Vagina (tissue), 2 donors: ENCODE measurements around the gene TNNI2.

Experiments
- CTCF ChIP-seq, 3 experiments: fragments of 450-650 bp in 2 of 3; fragments of 200-600 bp in 1 of 3; sonication (generic) in 1 of 3; IDR thresholded peaks; one replicate each; pipeline ENCODE4 v1.5.1; 2017 to 2019; ENCODE audit warnings: antibody characterized with exemption in 3 of 3, mild to moderate bottlenecking in 2 of 3, moderate library complexity in 2 of 3
- POLR2A ChIP-seq, 2 donors: fragments of 450-650 bp; IDR thresholded peaks; one replicate each; pipeline ENCODE4 v1.6.1; 2017; ENCODE audit warnings: antibody characterized with exemption in 2 of 2, mild to moderate bottlenecking in 2 of 2, moderate library complexity in 2 of 2
- POLR2AphosphoS5 ChIP-seq, 2 donors: sonication (generic); formaldehyde crosslinking; IDR thresholded peaks; one replicate each; pipeline ENCODE4 v1.9.0; 2017; ENCODE audit warnings: antibody characterized with exemption in 2 of 2, mild to moderate bottlenecking in 2 of 2, low read depth in 1 of 2; ENCODE audit not compliant: insufficient read depth in 1 of 2

GRCh38 chr11:1879941-1880720 is 41.4 kb downstream of the TNNI2 start:
- TF ChIP-seq CTCF (IDR thresholded peaks at IDR 0.05) (no peak), POLR2AphosphoS5 (IDR thresholded peaks at IDR 0.05; ENCODE audit: insufficient read depth in 1 of 2, low read depth in 1 of 2) (peak in 1 of 2 donors; percentile 66), POLR2A (IDR thresholded peaks at IDR 0.05) (no peak)
